ENCODE results near the gene ACOT6.
A peak's percentile ranks its signal among the peaks of the same experiment; 100 is the strongest.
"Not testable (repeated sequence)": the region's sequence is repeated elsewhere in the genome, so short reads cannot be mapped to it uniquely, and the experiment has no call there.

Gene ACOT6

GRCh38 chr14:73599499-73599898 lies 12.8 kb upstream of the ACOT6 start:
- no peak for DNase-seq (ENCODE audit: low read depth in 3 of 3)

- DNase-seq (ENCODE audit: low read depth in 3 of 3) = no peak
Observed at GRCh38 chr14:73602994-73603393, 9.3 kb upstream of the ACOT6 start.

GRCh38 chr14:73606271-73606670 lies 6.0 kb upstream of the ACOT6 start:
- no peak for DNase-seq (ENCODE audit: low read depth in 3 of 3)

- no peak for DNase-seq (ENCODE audit: low read depth in 3 of 3)
Observed at GRCh38 chr14:73607241-73607640, 5.1 kb upstream of the ACOT6 start.

GRCh38 chr14:73610687-73611086 lies 1.6 kb upstream of the ACOT6 start:
- no peak for DNase-seq (ENCODE audit: low read depth in 3 of 3)

- DNase-seq (ENCODE audit: low read depth in 3 of 3) = no peak
Observed at GRCh38 chr14:73613046-73613383, 698 bp downstream of the ACOT6 start.

GRCh38 chr14:73613419-73613963 lies 1.2 kb downstream of the ACOT6 start:
- no peak for DNase-seq (ENCODE audit: low read depth in 3 of 3)

- DNase-seq (ENCODE audit: low read depth in 3 of 3) = no peak
Observed at GRCh38 chr14:73616831-73617230, 4.5 kb downstream of the ACOT6 start.

- DNase-seq (ENCODE audit: low read depth in 3 of 3) = no peak
Observed at GRCh38 chr14:73619524-73619923, 7.2 kb downstream of the ACOT6 start.

GRCh38 chr14:73620268-73620667 lies 8.0 kb downstream of the ACOT6 start:
- no peak for DNase-seq (ENCODE audit: low read depth in 3 of 3)

GRCh38 chr14:73623504-73624054 lies 11.3 kb downstream of the ACOT6 start:
- no peak for DNase-seq (ENCODE audit: low read depth in 3 of 3)

GRCh38 chr14:73625706-73626105 lies 13.4 kb downstream of the ACOT6 start:
- no peak for DNase-seq (ENCODE audit: low read depth in 3 of 3)

GRCh38 chr14:73627151-73627558 lies 14.8 kb downstream of the ACOT6 start:
- no peak for DNase-seq (ENCODE audit: low read depth in 3 of 3)

GRCh38 chr14:73630009-73630780 lies 17.9 kb downstream of the ACOT6 start:
- no peak for DNase-seq (ENCODE audit: low read depth in 3 of 3)

- DNase-seq (ENCODE audit: low read depth in 3 of 3) = peak; percentile 32 to 35 (median 35)
Observed at GRCh38 chr14:73633116-73634010, 21.0 kb downstream of the ACOT6 start.

GRCh38 chr14:73634011-73634833 lies 21.9 kb downstream of the ACOT6 start:
- DNase-seq (ENCODE audit: low read depth in 3 of 3) = no peak

GRCh38 chr14:73636355-73636754 lies 24.0 kb downstream of the ACOT6 start:
- DNase-seq (ENCODE audit: low read depth in 3 of 3) = not testable (repeated sequence)

GRCh38 chr14:73637830-73638229 lies 25.5 kb downstream of the ACOT6 start:
- no peak for DNase-seq (ENCODE audit: low read depth in 3 of 3)

GRCh38 chr14:73640796-73641365 lies 28.6 kb downstream of the ACOT6 start:
- DNase-seq (ENCODE audit: low read depth in 3 of 3) = no peak

- peak; percentile 80 to 84 (median 83) for DNase-seq (ENCODE audit: low read depth in 3 of 3)
Observed at GRCh38 chr14:73644531-73645247, 32.4 kb downstream of the ACOT6 start, which contains the start of gene DNAL1. TSS of gene DNAL1 (plus strand) at chr14:73644986. CDS start at chr14:73645040, 54 bp downstream.

All from stimulated activated CD4-positive, alpha-beta T cell treated with anti-CD3 and anti-CD28 coated beads, TNF-alpha, amount 100 ng/mL, for 4 hours (primary cell).